Nephron progenitor cell (in vitro differentiated cells): ENCODE data around the gene ITPRIPL1.

Experiments
- DNase-seq: peaks from one replicate; pipeline ENCODE4 v3.0.0; 2021
- H3K27ac Mint-ChIP-seq: 2 replicates; pipeline ENCODE4 v1.8.0; 2021; ENCODE audit warnings: mild to moderate bottlenecking, moderate library complexity, mixed read lengths
- H3K27me3 Mint-ChIP-seq: 2 replicates; pipeline ENCODE4 v1.8.0; 2021; ENCODE audit warnings: mild to moderate bottlenecking, low read depth, mixed read lengths; ENCODE audit not compliant: poor library complexity
- H3K36me3 Mint-ChIP-seq: 2 replicates; pipeline ENCODE4 v1.8.0; 2021; ENCODE audit warnings: low read depth, mixed read lengths
- H3K4me1 Mint-ChIP-seq: 2 replicates; pipeline ENCODE4 v1.8.0; 2021; ENCODE audit warnings: mixed read lengths
- H3K4me3 Mint-ChIP-seq: 2 replicates; pipeline ENCODE4 v1.8.0; 2021; ENCODE audit warnings: mild to moderate bottlenecking, moderate library complexity, mixed read lengths
- H3K9me3 Mint-ChIP-seq: 2 replicates; pipeline ENCODE4 v1.8.0; 2021; ENCODE audit warnings: mild to moderate bottlenecking, moderate library complexity, mixed read lengths
- TF ChIP-seq, protein P1 (sequence below): fragments of 200-600 bp; sonication (generic); IDR thresholded peaks from 2 replicates; pipeline ENCODE4 v1.5.0; 2021; ENCODE audit warnings: antibody characterized with exemption

ITPRIPL1 gene

DNA sequence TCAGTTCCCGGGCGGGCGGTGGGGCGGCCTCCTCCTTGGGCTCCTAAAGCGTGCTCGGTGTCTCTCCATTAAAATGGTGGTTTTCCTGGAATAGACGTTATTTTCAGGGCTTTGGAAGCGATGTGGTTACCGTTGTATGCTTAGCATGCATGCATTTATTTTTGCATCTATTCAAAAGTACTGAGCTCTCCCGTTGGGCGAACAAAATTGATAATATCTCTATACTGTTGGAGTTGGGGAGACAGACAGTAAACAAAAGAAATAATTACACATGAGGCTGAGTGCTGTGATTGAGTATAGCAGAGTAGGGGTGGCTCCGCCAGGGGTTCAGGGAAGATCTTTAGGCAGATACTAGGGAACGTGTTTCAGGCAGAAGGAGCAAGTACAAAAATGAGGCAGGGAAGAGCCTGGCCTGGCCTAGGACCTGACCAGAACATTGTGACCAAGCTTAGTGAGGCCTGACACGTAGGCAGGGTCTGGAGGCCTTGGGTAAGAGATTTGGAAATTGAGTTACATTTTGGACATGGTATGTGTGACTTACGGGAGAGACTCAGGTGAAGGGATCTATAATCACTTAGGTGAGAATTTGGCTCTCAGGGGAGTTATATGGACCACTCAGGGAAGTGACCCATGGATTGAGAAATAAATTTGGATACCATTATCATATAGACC is 11.1 kb downstream of the ITPRIPL1 start:
- Mint-ChIP-seq H3K4me3 (peak overlapping the region; percentile 89), H3K27me3 (no peaks in the 10 kb centered on the region), H3K9me3 (peaks cover 8% of the 10 kb centered on the region), H3K4me1 (peaks cover 38% of the 10 kb centered on the region), H3K36me3 (peaks cover 30% of the 10 kb centered on the region), H3K27ac (peak overlapping the region; percentile 64)
- no peak for DNase-seq
- TF ChIP-seq, protein P1, sequence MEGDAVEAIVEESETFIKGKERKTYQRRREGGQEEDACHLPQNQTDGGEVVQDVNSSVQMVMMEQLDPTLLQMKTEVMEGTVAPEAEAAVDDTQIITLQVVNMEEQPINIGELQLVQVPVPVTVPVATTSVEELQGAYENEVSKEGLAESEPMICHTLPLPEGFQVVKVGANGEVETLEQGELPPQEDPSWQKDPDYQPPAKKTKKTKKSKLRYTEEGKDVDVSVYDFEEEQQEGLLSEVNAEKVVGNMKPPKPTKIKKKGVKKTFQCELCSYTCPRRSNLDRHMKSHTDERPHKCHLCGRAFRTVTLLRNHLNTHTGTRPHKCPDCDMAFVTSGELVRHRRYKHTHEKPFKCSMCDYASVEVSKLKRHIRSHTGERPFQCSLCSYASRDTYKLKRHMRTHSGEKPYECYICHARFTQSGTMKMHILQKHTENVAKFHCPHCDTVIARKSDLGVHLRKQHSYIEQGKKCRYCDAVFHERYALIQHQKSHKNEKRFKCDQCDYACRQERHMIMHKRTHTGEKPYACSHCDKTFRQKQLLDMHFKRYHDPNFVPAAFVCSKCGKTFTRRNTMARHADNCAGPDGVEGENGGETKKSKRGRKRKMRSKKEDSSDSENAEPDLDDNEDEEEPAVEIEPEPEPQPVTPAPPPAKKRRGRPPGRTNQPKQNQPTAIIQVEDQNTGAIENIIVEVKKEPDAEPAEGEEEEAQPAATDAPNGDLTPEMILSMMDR: no peak

DNA sequence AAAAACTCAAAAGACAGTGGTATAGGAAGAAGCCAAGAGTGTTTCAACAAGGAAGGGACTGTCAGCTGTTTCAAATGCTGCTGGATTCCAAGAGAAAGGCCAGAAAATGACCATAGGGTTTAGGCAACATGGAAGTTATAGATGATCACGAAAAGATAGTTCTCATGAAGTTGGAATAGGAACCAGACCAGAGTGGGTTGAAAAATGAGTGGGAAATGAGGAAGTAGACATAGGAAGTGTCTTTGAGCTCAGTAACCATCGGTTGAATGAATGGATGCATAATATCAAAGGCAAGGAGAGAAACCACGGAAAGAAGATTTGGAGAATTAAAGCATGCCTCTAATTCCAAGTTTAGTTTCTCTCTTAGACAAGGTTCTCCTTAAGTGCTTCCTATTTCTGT is 11.8 kb downstream of the ITPRIPL1 start:
- peaks cover 38% of the 10 kb centered on the region for H3K4me1 Mint-ChIP-seq
- peaks cover 32% of the 10 kb centered on the region for H3K36me3 Mint-ChIP-seq
- H3K9me3 Mint-ChIP-seq: peaks cover 8% of the 10 kb centered on the region
- no peak overlapping the region for H3K27ac Mint-ChIP-seq
- TF ChIP-seq, protein P1: no peak
- H3K4me3 Mint-ChIP-seq: peak overlapping the region; percentile 89
- no peak for DNase-seq
- no peaks in the 10 kb centered on the region for H3K27me3 Mint-ChIP-seq

DNA sequence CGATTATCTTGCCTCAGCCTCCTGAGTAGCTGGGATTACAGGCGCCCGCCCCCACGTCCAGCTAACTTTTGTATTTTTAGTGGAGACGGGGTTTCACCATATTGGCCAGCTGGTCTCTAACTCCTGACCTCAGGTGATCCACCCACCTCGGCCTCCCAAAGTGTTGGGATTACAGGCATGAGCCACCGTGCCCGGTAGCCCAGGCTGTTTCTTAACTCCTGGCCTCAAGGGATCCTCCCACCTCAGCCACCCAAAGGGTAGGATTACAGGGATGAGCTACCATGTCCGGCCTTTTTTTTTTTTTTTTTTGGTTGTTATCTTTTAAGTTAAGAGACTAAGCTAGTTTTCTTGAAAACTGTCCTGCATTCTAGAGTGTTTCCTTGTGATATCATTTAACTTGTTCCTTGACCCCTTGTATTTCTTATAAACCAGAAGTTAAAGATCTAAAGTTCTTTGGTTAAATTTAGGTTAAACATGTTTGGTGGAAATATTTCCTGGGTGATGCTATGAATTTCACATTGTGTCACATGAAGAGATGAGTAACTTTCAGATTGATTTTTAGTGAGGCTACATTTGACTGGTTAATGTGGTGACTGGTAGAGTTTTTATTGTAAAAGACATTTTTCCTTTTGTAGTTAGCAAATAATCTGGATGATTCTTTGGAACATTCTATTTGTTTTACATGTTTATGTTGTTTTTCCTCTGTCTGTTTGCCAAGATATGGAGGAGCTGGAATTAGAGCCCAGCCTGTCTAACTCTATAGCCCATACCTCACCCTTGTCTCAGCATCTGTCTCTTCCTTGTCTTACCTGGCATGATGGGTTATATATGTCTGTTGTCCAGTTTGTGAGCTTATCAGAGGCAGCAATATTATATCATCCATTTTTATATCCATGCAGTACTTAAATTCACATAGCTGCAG is 15.6 kb downstream of the ITPRIPL1 start:
- TF ChIP-seq, protein P1: no peak
- DNase-seq: no peak
- H3K27me3 Mint-ChIP-seq: no peaks in the 10 kb centered on the region
- no peak overlapping the region for H3K27ac Mint-ChIP-seq
- no peak overlapping the region for H3K4me3 Mint-ChIP-seq
- H3K36me3 Mint-ChIP-seq: peaks cover 55% of the 10 kb centered on the region
- peaks cover 21% of the 10 kb centered on the region for H3K4me1 Mint-ChIP-seq
- peaks cover 8% of the 10 kb centered on the region for H3K9me3 Mint-ChIP-seq

DNA sequence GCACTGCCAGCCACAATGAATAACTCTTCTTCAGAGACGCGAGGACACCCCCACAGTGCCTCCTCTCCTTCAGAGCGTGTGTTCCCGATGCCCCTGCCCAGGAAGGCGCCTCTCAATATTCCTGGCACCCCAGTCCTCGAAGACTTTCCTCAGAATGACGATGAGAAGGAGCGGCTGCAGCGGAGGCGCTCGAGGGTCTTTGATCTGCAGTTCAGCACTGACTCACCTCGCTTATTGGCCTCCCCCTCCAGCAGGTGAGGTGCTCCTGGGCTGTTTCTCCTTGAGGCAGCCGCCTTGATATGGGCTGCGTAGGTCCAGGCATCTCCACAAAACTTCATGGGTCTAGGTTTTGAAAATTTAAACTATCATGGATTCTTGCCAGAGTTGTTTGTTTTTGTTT is 16.5 kb downstream of the ITPRIPL1 start:
- no peak overlapping the region for H3K4me3 Mint-ChIP-seq
- TF ChIP-seq, protein P1: no peak
- H3K27ac Mint-ChIP-seq: no peak overlapping the region
- peaks cover 60% of the 10 kb centered on the region for H3K36me3 Mint-ChIP-seq
- peaks cover 14% of the 10 kb centered on the region for H3K4me1 Mint-ChIP-seq
- H3K27me3 Mint-ChIP-seq: no peaks in the 10 kb centered on the region
- peaks cover 8% of the 10 kb centered on the region for H3K9me3 Mint-ChIP-seq
- no peak for DNase-seq

DNA sequence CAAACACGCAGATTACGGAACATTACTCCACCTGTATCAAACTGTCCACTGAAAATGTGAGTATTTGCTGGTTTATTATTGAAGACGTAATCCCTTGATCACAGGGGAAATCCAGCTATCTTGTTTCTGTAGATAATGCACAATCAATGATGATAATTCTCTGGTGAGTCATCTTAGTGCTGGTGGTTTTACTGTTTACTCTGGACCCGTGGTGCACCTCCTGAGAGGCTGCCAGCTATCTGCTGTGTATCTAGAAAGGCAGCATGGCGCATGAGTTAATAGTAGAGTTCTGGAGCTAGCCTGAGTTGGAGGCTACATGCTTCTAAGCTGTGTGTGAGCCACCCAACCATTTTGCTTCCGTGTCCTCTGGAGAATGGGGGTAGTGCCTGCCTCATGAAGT is 17.0 kb downstream of the ITPRIPL1 start:
- no peak for DNase-seq
- Mint-ChIP-seq H3K36me3 (peaks cover 60% of the 10 kb centered on the region), H3K9me3 (peaks cover 8% of the 10 kb centered on the region), H3K27ac (peak overlapping the region; percentile 52), H3K27me3 (no peaks in the 10 kb centered on the region), H3K4me1 (peaks cover 9% of the 10 kb centered on the region), H3K4me3 (no peak overlapping the region)
- TF ChIP-seq, protein P1: no peak
